GM12878 (cell line): ENCODE results near the gene STON2. TPM values are rescaled to one million over a fixed set of nuclear protein-coding genes. Genes with fewer than 3 reads are reported as not detected.

Experiments used
- ATAC-seq: fragments of 200-7000 bp; cut with Tn5 transposase; 3 replicates; pipeline ENCODE4 v1.9.1; 2020; ENCODE audit warnings: mild to moderate bottlenecking, moderate library complexity
- BruUV-seq: library from RNA; stranded (reverse); fragments of 400-500 nt; replicated peaks from 2 replicates; lab custom pipeline; 2021; lab: Mats Ljungman, UMichigan
- CTCF ChIA-PET: fragments of 300-600 bp; sonication (Branson Sonifier 250); formaldehyde crosslinking; extraction: SDS; loops from one replicate; lab custom pipeline; 2021; ENCODE audit warnings: inconsistent platforms; lab: Yijun Ruan, JAX
- POLR2A ChIA-PET: fragments of 350-600 bp; formaldehyde crosslinking; extraction: SDS; loops from one replicate; lab custom pipeline; 2021; ENCODE audit warnings: inconsistent platforms; lab: Charles Lee
- RAD21 ChIA-PET: fragments of 300-600 bp; sonication (Branson Sonifier 250); formaldehyde crosslinking; loops from one replicate; lab custom pipeline; 2023; ENCODE audit warnings: antibody characterized with exemption; ENCODE audit not compliant: unreplicated experiment; lab: Charles Lee
- SMC1A ChIA-PET: fragments of 300-600 bp; sonication (Branson Sonifier 250); formaldehyde crosslinking; loops from one replicate; lab custom pipeline; 2023; ENCODE audit not compliant: unreplicated experiment, uncharacterized antibody; lab: Charles Lee
- DNase-seq: peaks from one replicate; pipeline ENCODE4 v3.0.0-alpha.2; 2011; ENCODE audit warnings: low read depth, low spot score
- FAIRE-seq: peaks from 3 replicates; lab custom pipeline; 2011; peaks lifted over from hg19 to GRCh38; lab: Jason Lieb, UNC
- H2AFZ ChIP-seq: 2 replicates; pipeline ENCODE4 v1.6.0; 2011; ENCODE audit warnings: low read depth, low read length, control low read depth; ENCODE audit not compliant: control insufficient read depth
- H3K27ac ChIP-seq: 2 replicates; pipeline ENCODE4 v1.5.1; 2011; ENCODE audit warnings: control low read depth; ENCODE audit not compliant: control insufficient read depth, insufficient read depth
- H3K27me3 ChIP-seq, 2 experiments: replicated peaks in 1 of 2; 2 replicates each; pipeline versions ENCODE4 v1.6.0 to v1.6.1; 2011; ENCODE audit warnings: low read length in 1 of 2; ENCODE audit not compliant: control insufficient read depth in 2 of 2, insufficient read depth in 2 of 2
- H3K36me3 ChIP-seq, 2 experiments: 2 replicates each; pipeline ENCODE4 v1.5.1; 2011; ENCODE audit warnings: low read length in 1 of 2; ENCODE audit not compliant: control insufficient read depth in 2 of 2, insufficient read depth in 2 of 2
- H3K4me1 ChIP-seq: 2 replicates; pipeline ENCODE4 v1.6.1; 2011; ENCODE audit warnings: mild to moderate bottlenecking, low read length, moderate library complexity, mixed read lengths; ENCODE audit not compliant: control insufficient read depth, insufficient read depth
- H3K4me2 ChIP-seq: 2 replicates; pipeline ENCODE4 v1.6.0; 2011; ENCODE audit warnings: control low read depth; ENCODE audit not compliant: control insufficient read depth, insufficient read depth
- H3K4me3 ChIP-seq: fragments of 200-600 bp; sonication (generic); 2 replicates; pipeline ENCODE4 v1.5.1; 2016
- H3K79me2 ChIP-seq: 2 replicates; pipeline ENCODE4 v1.6.0; 2011; ENCODE audit warnings: low read length; ENCODE audit not compliant: control insufficient read depth, insufficient read depth
- H3K9ac ChIP-seq: 2 replicates; pipeline ENCODE4 v1.8.0; 2011; ENCODE audit warnings: low read length, control low read depth, mixed read lengths; ENCODE audit not compliant: control insufficient read depth, insufficient read depth
- H3K9me3 ChIP-seq: replicated peaks from 3 replicates; pipeline ENCODE4 v1.5.1; 2011; ENCODE audit warnings: mild to moderate bottlenecking, low read length; ENCODE audit not compliant: control insufficient read depth, insufficient read depth
- H4K20me1 ChIP-seq: 2 replicates; pipeline ENCODE4 v1.6.0; 2011; ENCODE audit not compliant: control insufficient read depth, insufficient read depth
- ASH2L ChIP-seq: fragments of 300-600, 200-600 bp; sonication (generic); IDR thresholded peaks from 2 replicates; pipeline ENCODE4 v1.6.1; 2017; ENCODE audit warnings: low read depth, mild to moderate bottlenecking, borderline replicate concordance
- BCL11A ChIP-seq: IDR thresholded peaks from 2 replicates; pipeline ENCODE4 v1.6.1; 2011; ENCODE audit warnings: low read depth, low read length
- BRCA1 ChIP-seq: IDR thresholded peaks from 2 replicates; pipeline ENCODE4 v1.6.1; 2011; ENCODE audit warnings: low read depth, low read length, improper control_type of control experiment
- CBX3 ChIP-seq: fragments of 200-600 bp; sonication (generic); IDR thresholded peaks from 2 replicates; pipeline ENCODE4 v1.6.1; 2016; ENCODE audit warnings: low read depth, borderline replicate concordance
- IRF4 ChIP-seq: IDR thresholded peaks from 2 replicates; pipeline ENCODE4 v1.6.1; 2011; ENCODE audit warnings: low read depth, low read length
- KLF5 ChIP-seq: fragments of 450-650 bp; IDR thresholded peaks from 2 replicates; pipeline ENCODE4 v1.6.1; 2014; ENCODE audit warnings: mild to moderate bottlenecking; ENCODE audit not compliant: partially characterized antibody
- NR2C1 ChIP-seq: fragments of 450-650 bp; IDR thresholded peaks from 2 replicates; pipeline ENCODE4 v1.6.1; 2017; ENCODE audit warnings: antibody characterized with exemption, mild to moderate bottlenecking, moderate library complexity
- POLR2AphosphoS5 ChIP-seq: IDR thresholded peaks from 2 replicates; pipeline ENCODE4 v1.6.1; 2011; ENCODE audit warnings: mild to moderate bottlenecking, low read length, inconsistent platforms
- STAT1 ChIP-seq: fragments of 450-650 bp; conservative IDR thresholded peaks from 2 replicates; pipeline ENCODE4 v1.6.1; 2014; ENCODE audit warnings: antibody characterized with exemption, mild to moderate bottlenecking
- SUZ12 ChIP-seq: fragments of 200-600 bp; sonication (generic); IDR thresholded peaks from one replicate; pipeline ENCODE4 v1.6.1; 2018; ENCODE audit warnings: antibody characterized with exemption, mild to moderate bottlenecking; ENCODE audit not compliant: unreplicated experiment
- TARDBP ChIP-seq: IDR thresholded peaks from 2 replicates; pipeline ENCODE4 v1.6.1; 2016; ENCODE audit warnings: borderline replicate concordance
- TCF3 ChIP-seq: IDR thresholded peaks from 2 replicates; pipeline ENCODE4 v1.6.1; 2012; ENCODE audit warnings: low read depth, mild to moderate bottlenecking, low read length, borderline replicate concordance; ENCODE audit not compliant: insufficient read depth
- YBX1 ChIP-seq: fragments of 450-650 bp; IDR thresholded peaks from 2 replicates; pipeline ENCODE4 v1.6.1; 2016; ENCODE audit warnings: antibody characterized with exemption
- WGBS: methylation state at CpG from one replicate; pipeline ENCODE4 v1.1.6; 2016; ENCODE audit warnings: low lambda C conversion rate; ENCODE audit not compliant: insufficient replicate concordance, insufficient coverage; ENCODE audit errors: missing lambda C conversion rate; 5-methylcytosine and 5-hydroxymethylcytosine counted together
- in situ Hi-C: fragments of 300-500 bp; cut with MboI; formaldehyde crosslinking; loops from 9 replicates; pipeline ENCODE4 v1.14.3; 2018; ENCODE audit warnings: mixed read lengths
- intact Hi-C: fragments of 100-400 bp; cut with micrococcal nuclease; formaldehyde crosslinking; loops from one replicate; pipeline ENCODE4 v1.14.2; 2022; ENCODE audit not compliant: unreplicated experiment
- polyA plus RNA-seq, 11 experiments: library from polyadenylated mRNA; depleted of rRNA in 4 of 11; unstranded in 6 of 11; stranded (reverse) in 5 of 11; fragments of >200 nt; fragmentation: Nextera tagmentation in 4 of 11; fragmentation: Illumina TruSeq in 1 of 11; extraction: Ambion mirVana in 4 of 11; extraction: Trizol in 1 of 11; gene quantifications; 1 replicate in 1 of 11; 2 replicates in 10 of 11; pipeline versions ENCODE4 v1.2.1 to v1.2.3, GENCODE V29; 2011 to 2016; ENCODE audit warnings: inconsistent platforms in 2 of 11, missing spikeins in 2 of 11, low read depth in 1 of 11
- total RNA-seq, 4 experiments: library from RNA; depleted of rRNA in 3 of 4; stranded (reverse); fragments of >200 nt in 3 of 4; fragmentation: Illumina TruSeq in 1 of 4; extraction: Trizol in 1 of 4; gene quantifications; 2 replicates each; pipeline versions ENCODE4 v1.2.1 to v1.2.3, GENCODE V29; 2013 to 2021
- TF ChIP-seq, protein P1 (sequence below): fragments of 450-650 bp; conservative IDR thresholded peaks from 2 replicates; pipeline ENCODE4 v1.6.1; 2017; ENCODE audit warnings: mild to moderate bottlenecking, moderate library complexity
- TF ChIP-seq, protein P2 (sequence below): fragments of 450-650 bp; IDR thresholded peaks from 2 replicates; pipeline ENCODE4 v1.6.1; 2017; ENCODE audit warnings: low read depth, mild to moderate bottlenecking, moderate library complexity
- TF ChIP-seq, protein P3 (sequence below): fragments of 450-650 bp; IDR thresholded peaks from 2 replicates; pipeline ENCODE4 v1.6.1; 2017; ENCODE audit warnings: mild to moderate bottlenecking, moderate library complexity

The STON2 gene
- total and polyA plus RNA-seq, 10 of the 15 experiments (the other 5 are each of a cell fraction or from before 2014, with no cell fraction given): 0.03 to 0.13 (median 0.03) TPM; not detected in 7

DNA sequence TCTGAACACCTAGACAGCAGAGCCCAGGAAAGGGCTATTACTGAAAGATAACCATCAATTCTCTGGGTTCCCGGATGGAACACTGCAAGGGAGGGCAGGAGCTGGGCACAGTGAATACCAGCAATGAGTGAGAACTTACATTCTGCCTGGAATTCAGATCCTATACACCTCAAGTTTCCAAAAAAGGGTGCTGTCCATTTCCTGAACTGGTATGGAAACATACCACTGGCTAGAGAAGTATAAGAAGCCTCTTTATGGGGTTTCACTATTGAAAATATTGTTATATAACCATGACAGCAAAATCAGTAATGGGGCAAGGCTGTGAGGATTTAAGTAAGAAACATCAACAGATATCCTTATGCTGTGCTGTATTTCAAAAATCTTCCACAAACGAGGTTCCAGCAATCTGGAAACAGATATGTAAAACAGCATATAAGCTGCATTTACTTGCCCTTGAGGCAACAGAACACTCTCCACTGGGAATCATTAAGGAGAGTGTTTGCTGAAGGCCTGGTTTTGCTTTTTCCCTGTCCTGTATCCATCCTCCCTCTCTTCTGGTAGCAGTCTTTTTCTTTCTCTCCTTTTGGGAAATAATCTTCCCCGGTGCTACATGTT is 126.1 kb downstream of the STON2 start:
- H3K4me3 ChIP-seq: no peak overlapping the region
- RAD21 ChIA-PET: interaction anchor here (1.0 kb wide), 1 partner anchor 190 kb away, joined by 4 read pairs; no protein-coding TSS in a partner anchor
- no peaks in the 10 kb centered on the region for H3K9me3 ChIP-seq
- H3K4me1 ChIP-seq: no peaks in the 10 kb centered on the region
- H2AFZ ChIP-seq: no peak overlapping the region
- peaks cover 0 to 5% of the 10 kb centered on the region in 2 experiments; a peak in 2 of 4 replicates for H3K27me3 ChIP-seq
- H4K20me1 ChIP-seq: no peaks in the 10 kb centered on the region; the same call in 1 of the 2 replicates
- BruUV-seq: no TSS peak
- H3K4me2 ChIP-seq: no peak overlapping the region
- no peaks in the 10 kb centered on the region for H3K36me3 ChIP-seq
- DNase-seq (no peak), FAIRE-seq (no peak), ATAC-seq (no peak)
- H3K9ac ChIP-seq: no peak overlapping the region
- WGBS: 25% methylated on average over 3 of the region's 3 CpGs
- H3K27ac ChIP-seq: no peak overlapping the region
- SMC1A ChIA-PET: no interaction called here
- in situ Hi-C loops: loop anchor here (5.0 kb wide), 1 partner anchor 178 kb away; no protein-coding TSS in a partner anchor
- no peaks in the 10 kb centered on the region for H3K79me2 ChIP-seq
- intact Hi-C loops: no loop called here
- POLR2A ChIA-PET: no interaction called here
- CTCF ChIA-PET: interaction anchor here (10.4 to 12.5 kb wide), 2 partner anchors 180 to 191 kb away, joined by 101 to 195 read pairs; no protein-coding TSS in a partner anchor
- TF ChIP-seq STAT1 (no peak), KLF5 (no peak), POLR2AphosphoS5 (no peak), IRF4 (no peak), BRCA1 (no peak), YBX1 (no peak), NR2C1 (no peak), CBX3 (no peak), SUZ12 (no peak), TARDBP (no peak), ASH2L (no peak), TCF3 (no peak), BCL11A (no peak)
- TF ChIP-seq, protein P1, sequence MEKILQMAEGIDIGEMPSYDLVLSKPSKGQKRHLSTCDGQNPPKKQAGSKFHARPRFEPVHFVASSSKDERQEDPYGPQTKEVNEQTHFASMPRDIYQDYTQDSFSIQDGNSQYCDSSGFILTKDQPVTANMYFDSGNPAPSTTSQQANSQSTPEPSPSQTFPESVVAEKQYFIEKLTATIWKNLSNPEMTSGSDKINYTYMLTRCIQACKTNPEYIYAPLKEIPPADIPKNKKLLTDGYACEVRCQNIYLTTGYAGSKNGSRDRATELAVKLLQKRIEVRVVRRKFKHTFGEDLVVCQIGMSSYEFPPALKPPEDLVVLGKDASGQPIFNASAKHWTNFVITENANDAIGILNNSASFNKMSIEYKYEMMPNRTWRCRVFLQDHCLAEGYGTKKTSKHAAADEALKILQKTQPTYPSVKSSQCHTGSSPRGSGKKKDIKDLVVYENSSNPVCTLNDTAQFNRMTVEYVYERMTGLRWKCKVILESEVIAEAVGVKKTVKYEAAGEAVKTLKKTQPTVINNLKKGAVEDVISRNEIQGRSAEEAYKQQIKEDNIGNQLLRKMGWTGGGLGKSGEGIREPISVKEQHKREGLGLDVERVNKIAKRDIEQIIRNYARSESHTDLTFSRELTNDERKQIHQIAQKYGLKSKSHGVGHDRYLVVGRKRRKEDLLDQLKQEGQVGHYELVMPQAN: no peak
- TF ChIP-seq, protein P2, sequence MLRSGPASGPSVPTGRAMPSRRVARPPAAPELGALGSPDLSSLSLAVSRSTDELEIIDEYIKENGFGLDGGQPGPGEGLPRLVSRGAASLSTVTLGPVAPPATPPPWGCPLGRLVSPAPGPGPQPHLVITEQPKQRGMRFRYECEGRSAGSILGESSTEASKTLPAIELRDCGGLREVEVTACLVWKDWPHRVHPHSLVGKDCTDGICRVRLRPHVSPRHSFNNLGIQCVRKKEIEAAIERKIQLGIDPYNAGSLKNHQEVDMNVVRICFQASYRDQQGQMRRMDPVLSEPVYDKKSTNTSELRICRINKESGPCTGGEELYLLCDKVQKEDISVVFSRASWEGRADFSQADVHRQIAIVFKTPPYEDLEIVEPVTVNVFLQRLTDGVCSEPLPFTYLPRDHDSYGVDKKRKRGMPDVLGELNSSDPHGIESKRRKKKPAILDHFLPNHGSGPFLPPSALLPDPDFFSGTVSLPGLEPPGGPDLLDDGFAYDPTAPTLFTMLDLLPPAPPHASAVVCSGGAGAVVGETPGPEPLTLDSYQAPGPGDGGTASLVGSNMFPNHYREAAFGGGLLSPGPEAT: no peak
- TF ChIP-seq, protein P3, sequence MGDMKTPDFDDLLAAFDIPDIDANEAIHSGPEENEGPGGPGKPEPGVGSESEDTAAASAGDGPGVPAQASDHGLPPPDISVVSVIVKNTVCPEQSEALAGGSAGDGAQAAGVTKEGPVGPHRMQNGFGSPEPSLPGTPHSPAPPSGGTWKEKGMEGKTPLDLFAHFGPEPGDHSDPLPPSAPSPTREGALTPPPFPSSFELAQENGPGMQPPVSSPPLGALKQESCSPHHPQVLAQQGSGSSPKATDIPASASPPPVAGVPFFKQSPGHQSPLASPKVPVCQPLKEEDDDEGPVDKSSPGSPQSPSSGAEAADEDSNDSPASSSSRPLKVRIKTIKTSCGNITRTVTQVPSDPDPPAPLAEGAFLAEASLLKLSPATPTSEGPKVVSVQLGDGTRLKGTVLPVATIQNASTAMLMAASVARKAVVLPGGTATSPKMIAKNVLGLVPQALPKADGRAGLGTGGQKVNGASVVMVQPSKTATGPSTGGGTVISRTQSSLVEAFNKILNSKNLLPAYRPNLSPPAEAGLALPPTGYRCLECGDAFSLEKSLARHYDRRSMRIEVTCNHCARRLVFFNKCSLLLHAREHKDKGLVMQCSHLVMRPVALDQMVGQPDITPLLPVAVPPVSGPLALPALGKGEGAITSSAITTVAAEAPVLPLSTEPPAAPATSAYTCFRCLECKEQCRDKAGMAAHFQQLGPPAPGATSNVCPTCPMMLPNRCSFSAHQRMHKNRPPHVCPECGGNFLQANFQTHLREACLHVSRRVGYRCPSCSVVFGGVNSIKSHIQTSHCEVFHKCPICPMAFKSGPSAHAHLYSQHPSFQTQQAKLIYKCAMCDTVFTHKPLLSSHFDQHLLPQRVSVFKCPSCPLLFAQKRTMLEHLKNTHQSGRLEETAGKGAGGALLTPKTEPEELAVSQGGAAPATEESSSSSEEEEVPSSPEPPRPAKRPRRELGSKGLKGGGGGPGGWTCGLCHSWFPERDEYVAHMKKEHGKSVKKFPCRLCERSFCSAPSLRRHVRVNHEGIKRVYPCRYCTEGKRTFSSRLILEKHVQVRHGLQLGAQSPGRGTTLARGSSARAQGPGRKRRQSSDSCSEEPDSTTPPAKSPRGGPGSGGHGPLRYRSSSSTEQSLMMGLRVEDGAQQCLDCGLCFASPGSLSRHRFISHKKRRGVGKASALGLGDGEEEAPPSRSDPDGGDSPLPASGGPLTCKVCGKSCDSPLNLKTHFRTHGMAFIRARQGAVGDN: no peak
